Mesendoderm (in vitro differentiated cells): ENCODE measurements around the gene IL21.

ENCODE experiments used
- DNase-seq: peaks from one replicate; pipeline ENCODE4 v3.0.0; 2013
- H2AK5ac ChIP-seq: 2 replicates; pipeline ENCODE4 v1.6.1; 2013; ENCODE audit warnings: low read length, inconsistent platforms
- H2BK120ac ChIP-seq: 2 replicates; pipeline ENCODE4 v1.6.1; 2013; ENCODE audit warnings: low read depth, mild to moderate bottlenecking, low read length, moderate library complexity, mixed read lengths
- H2BK15ac ChIP-seq: replicated peaks from 2 replicates; pipeline ENCODE4 v1.6.1; 2013; ENCODE audit warnings: low read depth, mild to moderate bottlenecking, moderate library complexity
- H2BK5ac ChIP-seq: 2 replicates; pipeline ENCODE4 v1.6.1; 2013; ENCODE audit warnings: low read length, inconsistent platforms
- H3K18ac ChIP-seq: 2 replicates; pipeline ENCODE4 v1.6.1; 2013; ENCODE audit warnings: mild to moderate bottlenecking, low read length, mixed read lengths
- H3K23ac ChIP-seq: one replicate; pipeline ENCODE4 v1.6.1; 2013; ENCODE audit warnings: low read length
- H3K27ac ChIP-seq: 2 replicates; pipeline ENCODE4 v1.5.1; 2013; ENCODE audit warnings: low read depth, mild to moderate bottlenecking, inconsistent platforms, low read length, moderate library complexity
- H3K27me3 ChIP-seq: 2 replicates; pipeline ENCODE4 v1.6.1; 2013; ENCODE audit warnings: low read length, control low read depth, mild to moderate bottlenecking, inconsistent platforms; ENCODE audit not compliant: insufficient read depth, poor library complexity
- H3K36me3 ChIP-seq: 2 replicates; pipeline ENCODE4 v1.6.1; 2013; ENCODE audit warnings: low read length, inconsistent platforms; ENCODE audit not compliant: control insufficient read depth, insufficient read depth
- H3K4ac ChIP-seq: one replicate; pipeline ENCODE4 v1.6.1; 2013; ENCODE audit warnings: low read depth, mild to moderate bottlenecking, low read length, moderate library complexity
- H3K4me1 ChIP-seq: 2 replicates; pipeline ENCODE4 v1.6.1; 2013; ENCODE audit warnings: low read depth, low read length, inconsistent platforms; ENCODE audit not compliant: control insufficient read depth
- H3K4me2 ChIP-seq: 2 replicates; pipeline ENCODE4 v1.6.1; 2013; ENCODE audit warnings: low read length
- H3K4me3 ChIP-seq: 2 replicates; pipeline ENCODE4 v1.5.1; 2013; ENCODE audit warnings: mild to moderate bottlenecking, low read length
- H3K56ac ChIP-seq: one replicate; pipeline ENCODE4 v1.6.1; 2013; ENCODE audit warnings: low read length
- H3K79me1 ChIP-seq: 2 replicates; pipeline ENCODE4 v1.6.1; 2013; ENCODE audit warnings: low read length, inconsistent platforms
- H3K79me2 ChIP-seq: 2 replicates; pipeline ENCODE4 v1.6.1; 2013; ENCODE audit warnings: mild to moderate bottlenecking, low read length; ENCODE audit not compliant: control insufficient read depth, insufficient read depth
- H3K9ac ChIP-seq: 2 replicates; pipeline ENCODE4 v1.6.1; 2013; ENCODE audit warnings: low read length, inconsistent platforms
- H4K5ac ChIP-seq: one replicate; pipeline ENCODE4 v1.6.1; 2013; ENCODE audit warnings: low read length
- H4K8ac ChIP-seq: one replicate; pipeline ENCODE4 v1.6.1; 2013; ENCODE audit warnings: low read depth, mild to moderate bottlenecking, control low read depth, low read length, moderate library complexity
- WGBS: extraction: QIAGEN DNeasy Blood & Tissue Kit; methylation state at CpG from one replicate; pipeline ENCODE4 v1.1.7; 2013; ENCODE audit warnings: low lambda C conversion rate, missing lambda C conversion rate; ENCODE audit not compliant: insufficient coverage; ENCODE audit errors: extremely low coverage; 5-methylcytosine and 5-hydroxymethylcytosine counted together

Gene IL21

GRCh38 chr4:122617597-122618593 lies 3.0 kb downstream of the IL21 start:
- Histone ChIP-seq H2AK5ac (no peak overlapping the region), H3K56ac (no peak overlapping the region), H3K23ac (no peak overlapping the region), H4K8ac (no peak overlapping the region), H3K79me2 (no peaks in the 10 kb centered on the region), H3K4me2 (no peak overlapping the region), H3K18ac (no peak overlapping the region), H3K4ac (no peak overlapping the region), H3K4me3 (no peak overlapping the region), H4K5ac (no peak overlapping the region), H2BK120ac (no peak overlapping the region), H3K4me1 (no peaks in the 10 kb centered on the region), H3K9ac (no peak overlapping the region), H3K36me3 (no peaks in the 10 kb centered on the region), H3K27ac (no peak overlapping the region), H2BK5ac (no peak overlapping the region), H3K79me1 (no peaks in the 10 kb centered on the region), H3K27me3 (no peaks in the 10 kb centered on the region), H2BK15ac (no peak overlapping the region)
- peak; percentile 14 for DNase-seq
- no CpG with 5 or more reads among the region's 7 CpGs for WGBS

DNA sequence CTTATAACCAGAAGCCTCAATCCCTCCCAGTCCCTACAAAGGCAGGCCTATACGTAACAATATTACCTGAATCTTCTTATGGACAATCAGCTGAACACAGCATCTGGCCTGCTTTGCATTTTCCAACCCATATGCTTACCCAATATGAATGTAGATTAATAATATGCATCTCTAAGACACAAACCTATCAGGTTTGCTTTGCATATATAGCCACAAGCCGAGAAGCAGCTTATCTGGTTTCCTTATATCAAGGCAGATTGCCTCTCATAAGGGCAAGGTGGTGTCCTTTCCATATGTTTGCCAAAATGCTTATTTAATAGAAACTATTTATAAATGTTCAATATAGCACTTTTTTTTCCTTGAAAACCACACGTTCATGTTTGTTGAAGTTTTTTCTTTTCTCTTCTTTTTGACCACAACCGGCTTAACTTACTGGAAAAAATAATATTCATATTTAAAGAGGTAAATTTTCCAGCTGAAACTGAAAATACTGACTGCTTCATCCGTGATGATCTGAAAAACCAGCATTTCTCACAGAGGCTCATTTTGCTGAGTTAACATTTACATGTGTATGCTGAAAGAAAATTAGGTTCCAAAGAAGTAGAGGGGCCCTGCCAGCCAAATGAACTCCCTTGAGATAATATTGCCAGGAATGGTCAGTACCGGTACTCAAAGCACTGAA lies 3.8 kb downstream of the IL21 start:
- Histone ChIP-seq H3K4ac (no peak overlapping the region), H3K27me3 (no peaks in the 10 kb centered on the region), H2BK15ac (no peak overlapping the region), H4K5ac (no peak overlapping the region), H3K4me1 (no peaks in the 10 kb centered on the region), H3K36me3 (no peaks in the 10 kb centered on the region), H3K9ac (no peak overlapping the region), H3K27ac (no peak overlapping the region), H3K79me2 (no peaks in the 10 kb centered on the region), H4K8ac (no peak overlapping the region), H3K79me1 (no peaks in the 10 kb centered on the region), H3K4me2 (no peak overlapping the region), H3K4me3 (no peak overlapping the region), H2BK5ac (no peak overlapping the region), H3K56ac (no peak overlapping the region), H3K23ac (no peak overlapping the region), H2BK120ac (no peak overlapping the region), H3K18ac (no peak overlapping the region), H2AK5ac (no peak overlapping the region)
- WGBS = no CpG with 5 or more reads among the region's 6 CpGs
- no peak for DNase-seq

DNA sequence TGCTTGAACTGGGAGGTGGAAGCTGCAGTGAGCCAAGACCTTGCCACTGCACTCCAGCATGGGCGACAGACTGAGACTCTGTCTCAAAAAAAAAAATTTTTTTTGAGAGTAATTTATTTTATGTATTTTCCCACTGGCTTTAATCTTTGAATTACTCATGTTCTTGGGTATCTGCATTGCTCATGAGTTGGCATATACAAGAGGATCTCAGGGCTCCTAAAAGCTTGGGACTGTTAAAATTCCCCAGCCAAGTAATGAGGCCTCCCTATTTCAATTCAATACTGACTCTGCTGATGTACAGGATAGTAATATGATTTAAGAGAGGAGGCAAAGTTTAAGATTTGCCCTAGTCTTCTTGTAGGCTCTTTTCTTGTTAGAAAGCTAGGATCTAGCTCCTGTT lies 6.2 kb downstream of the IL21 start:
- DNase-seq = no peak
- Histone ChIP-seq H2BK15ac (no peak overlapping the region), H2BK120ac (no peak overlapping the region), H3K36me3 (no peaks in the 10 kb centered on the region), H4K5ac (no peak overlapping the region), H3K18ac (no peak overlapping the region), H3K4me3 (no peak overlapping the region), H3K56ac (no peak overlapping the region), H3K27ac (no peak overlapping the region), H3K4me2 (no peak overlapping the region), H4K8ac (no peak overlapping the region), H3K4me1 (no peaks in the 10 kb centered on the region), H3K4ac (no peak overlapping the region), H3K23ac (no peak overlapping the region), H2AK5ac (no peak overlapping the region), H2BK5ac (no peak overlapping the region), H3K79me2 (no peaks in the 10 kb centered on the region), H3K9ac (no peak overlapping the region), H3K79me1 (no peaks in the 10 kb centered on the region), H3K27me3 (no peaks in the 10 kb centered on the region)
- no CpG with 5 or more reads among the region's 1 CpG for WGBS

DNA sequence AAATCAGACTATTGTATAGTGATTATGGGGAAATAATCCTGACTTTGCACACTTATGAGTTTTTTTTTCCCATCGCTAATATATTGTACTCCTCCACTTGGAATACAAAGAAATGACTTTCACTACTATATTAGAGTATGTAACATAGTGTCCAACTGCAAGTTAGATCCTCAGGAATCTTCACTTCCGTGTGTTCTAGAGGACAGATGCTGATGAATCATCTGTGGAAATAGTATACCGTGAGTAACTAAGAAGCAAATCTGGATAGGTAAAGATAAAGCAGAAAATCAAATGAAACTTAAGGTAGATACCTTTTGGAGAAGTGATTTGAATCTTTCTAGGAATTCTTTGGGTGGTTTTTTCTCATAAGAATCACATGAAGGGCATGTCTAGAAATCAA lies 8.3 kb downstream of the IL21 start:
- Histone ChIP-seq H3K4me2 (no peak overlapping the region), H4K5ac (no peak overlapping the region), H4K8ac (no peak overlapping the region), H3K36me3 (no peaks in the 10 kb centered on the region), H3K79me2 (no peaks in the 10 kb centered on the region), H3K27ac (no peak overlapping the region), H2BK15ac (no peak overlapping the region), H3K56ac (no peak overlapping the region), H2BK5ac (no peak overlapping the region), H3K23ac (no peak overlapping the region), H2BK120ac (no peak overlapping the region), H3K4me1 (no peaks in the 10 kb centered on the region), H2AK5ac (no peak overlapping the region), H3K18ac (no peak overlapping the region), H3K27me3 (no peaks in the 10 kb centered on the region), H3K4ac (no peak overlapping the region), H3K4me3 (no peak overlapping the region), H3K9ac (no peak overlapping the region), H3K79me1 (no peaks in the 10 kb centered on the region)
- DNase-seq = no peak
- WGBS = no CpG with 5 or more reads among the region's 3 CpGs

- Histone ChIP-seq H3K56ac (no peak overlapping the region), H4K8ac (no peak overlapping the region), H3K4me3 (no peak overlapping the region), H3K23ac (no peak overlapping the region), H2BK15ac (no peak overlapping the region), H2BK120ac (no peak overlapping the region), H3K4me2 (no peak overlapping the region), H3K27ac (no peak overlapping the region), H3K79me2 (no peaks in the 10 kb centered on the region), H2AK5ac (no peak overlapping the region), H3K18ac (no peak overlapping the region), H4K5ac (no peak overlapping the region), H2BK5ac (no peak overlapping the region), H3K36me3 (no peaks in the 10 kb centered on the region), H3K27me3 (no peaks in the 10 kb centered on the region), H3K9ac (no peak overlapping the region), H3K4ac (no peak overlapping the region), H3K4me1 (no peaks in the 10 kb centered on the region), H3K79me1 (no peaks in the 10 kb centered on the region)
- DNase-seq = peak; percentile 15
- whole genome bisulfite sequencing = no CpG with 5 or more reads among the region's 4 CpGs
Observed at GRCh38 chr4:122606364-122607043, 14.4 kb downstream of the IL21 start.
